ENCODE results near the gene ZFP92.

Gene ZFP92

GRCh38 chrX:153457136-153457825, 46.0 kb downstream of the ZFP92 start:
- DNase-seq = no peak

- no peak for DNase-seq
Observed at GRCh38 chrX:153457827-153458466, 46.7 kb downstream of the ZFP92 start.

GRCh38 chrX:153458476-153458875, 47.2 kb downstream of the ZFP92 start:
- no peak for DNase-seq

- DNase-seq = peak; percentile 78
Observed at GRCh38 chrX:153459986-153460385, 48.7 kb downstream of the ZFP92 start.

- DNase-seq = peak; percentile 36
Observed at GRCh38 chrX:153460826-153461225, 49.6 kb downstream of the ZFP92 start.
